HG03460 (cell line): ENCODE measurements around the gene SQOR.

Experiments used
- ATAC-seq: cut with Tn5 transposase; IDR thresholded peaks from one replicate; pipeline ENCODE4 v1.9.1; 2021; ENCODE audit not compliant: unreplicated experiment

SQOR gene

GRCh38 chr15:45657764-45658545 lies 23.1 kb downstream of the SQOR start:
- ATAC-seq = no peak

GRCh38 chr15:45660231-45660979 lies 25.6 kb downstream of the SQOR start:
- ATAC-seq = no peak

GRCh38 chr15:45662375-45662774 lies 27.5 kb downstream of the SQOR start:
- ATAC-seq = no peak

- ATAC-seq = no peak
Measured at GRCh38 chr15:45664451-45664850, 29.6 kb downstream of the SQOR start.

- ATAC-seq = no peak
Measured at GRCh38 chr15:45665261-45665660, 30.4 kb downstream of the SQOR start.

GRCh38 chr15:45666119-45666875 lies 31.5 kb downstream of the SQOR start:
- ATAC-seq = no peak

- no peak for ATAC-seq
Measured at GRCh38 chr15:45667002-45667401, 32.2 kb downstream of the SQOR start.

GRCh38 chr15:45668386-45668785 lies 33.6 kb downstream of the SQOR start:
- no peak for ATAC-seq

- no peak for ATAC-seq
Measured at GRCh38 chr15:45669422-45669821, 34.6 kb downstream of the SQOR start.

GRCh38 chr15:45670091-45670490 lies 35.3 kb downstream of the SQOR start:
- no peak for ATAC-seq

GRCh38 chr15:45670511-45670910 lies 35.7 kb downstream of the SQOR start:
- no peak for ATAC-seq

- ATAC-seq = no peak
Measured at GRCh38 chr15:45674677-45675076, 39.8 kb downstream of the SQOR start.

GRCh38 chr15:45677797-45678196 lies 43.0 kb downstream of the SQOR start:
- no peak for ATAC-seq

GRCh38 chr15:45678459-45679178 lies 43.8 kb downstream of the SQOR start:
- no peak for ATAC-seq

GRCh38 chr15:45684533-45684932 lies 49.7 kb downstream of the SQOR start:
- ATAC-seq = no peak

GRCh38 chr15:45689616-45690015 lies 54.8 kb downstream of the SQOR start:
- ATAC-seq = no peak

- ATAC-seq = no peak
Measured at GRCh38 chr15:45690581-45691260, 55.9 kb downstream of the SQOR start.

GRCh38 chr15:45701108-45701507 lies 66.3 kb downstream of the SQOR start:
- ATAC-seq = no peak

- ATAC-seq = no peak
Measured at GRCh38 chr15:45702041-45702440, 67.2 kb downstream of the SQOR start.

- ATAC-seq = no peak
Measured at GRCh38 chr15:45703670-45704328, 69.0 kb downstream of the SQOR start.
